Astrocyte of the cerebellum (primary cell): ENCODE results near the gene MAP3K14.
A peak's percentile ranks its signal among the peaks of the same experiment; 100 is the strongest.

Experiments
- DNase-seq: peaks from one replicate; pipeline ENCODE4 v3.0.0-alpha.2; 2011; ENCODE audit warnings: low read depth
- H3K4me3 ChIP-seq: 2 replicates; pipeline ENCODE4 v1.5.1; 2011; ENCODE audit warnings: mild to moderate bottlenecking, low read depth, low read length, moderate library complexity
- in situ Hi-C: cut with HindIII; loops from 2 replicates; pipeline ENCODE4 v1.10.0; 2017; ENCODE audit warnings: low sequenced_read_pairs
- TF ChIP-seq, protein P1 (sequence below): IDR thresholded peaks from 2 replicates; pipeline ENCODE4 v1.5.1; 2012; ENCODE audit warnings: low read length, low read depth, moderate library complexity, mild to moderate bottlenecking; ENCODE audit errors: missing control alignments

The MAP3K14 gene

DNA sequence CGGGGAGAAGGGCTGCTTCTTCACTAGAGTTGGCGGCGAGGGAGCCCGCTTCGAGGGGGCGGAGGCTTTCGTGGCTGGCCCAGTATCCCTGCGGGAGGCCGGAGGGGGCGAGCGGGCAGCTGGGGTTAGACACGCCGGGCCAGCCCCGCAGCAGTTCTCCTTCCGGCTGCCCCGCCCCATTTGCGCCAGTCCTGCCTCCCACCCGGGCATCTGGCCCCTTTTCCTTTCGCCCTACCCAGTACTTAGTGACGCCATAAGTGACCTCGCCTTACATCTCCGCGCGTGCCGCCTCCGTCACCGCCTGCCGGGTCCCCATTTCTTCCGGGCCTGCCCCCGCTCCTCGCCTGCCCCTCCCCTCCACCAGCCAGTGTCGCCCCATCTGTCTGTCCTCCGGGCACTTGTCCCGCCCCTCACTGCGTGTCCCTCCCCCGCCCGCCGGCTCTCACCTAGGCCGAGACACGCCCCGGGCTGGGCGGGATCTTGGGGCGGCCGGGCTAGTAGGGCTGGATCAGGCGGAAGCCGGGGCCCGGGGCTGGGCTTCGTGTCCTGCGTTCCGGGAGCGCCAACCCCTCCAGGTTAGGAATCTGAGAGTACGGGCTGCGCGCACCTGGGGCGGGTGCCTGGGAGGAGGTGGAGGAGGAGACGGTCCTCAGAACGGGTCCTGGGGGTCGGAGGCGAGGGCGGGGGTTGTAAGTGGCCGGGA lies 69.2 kb downstream of the MAP3K14 start:
- TF ChIP-seq, protein P1, sequence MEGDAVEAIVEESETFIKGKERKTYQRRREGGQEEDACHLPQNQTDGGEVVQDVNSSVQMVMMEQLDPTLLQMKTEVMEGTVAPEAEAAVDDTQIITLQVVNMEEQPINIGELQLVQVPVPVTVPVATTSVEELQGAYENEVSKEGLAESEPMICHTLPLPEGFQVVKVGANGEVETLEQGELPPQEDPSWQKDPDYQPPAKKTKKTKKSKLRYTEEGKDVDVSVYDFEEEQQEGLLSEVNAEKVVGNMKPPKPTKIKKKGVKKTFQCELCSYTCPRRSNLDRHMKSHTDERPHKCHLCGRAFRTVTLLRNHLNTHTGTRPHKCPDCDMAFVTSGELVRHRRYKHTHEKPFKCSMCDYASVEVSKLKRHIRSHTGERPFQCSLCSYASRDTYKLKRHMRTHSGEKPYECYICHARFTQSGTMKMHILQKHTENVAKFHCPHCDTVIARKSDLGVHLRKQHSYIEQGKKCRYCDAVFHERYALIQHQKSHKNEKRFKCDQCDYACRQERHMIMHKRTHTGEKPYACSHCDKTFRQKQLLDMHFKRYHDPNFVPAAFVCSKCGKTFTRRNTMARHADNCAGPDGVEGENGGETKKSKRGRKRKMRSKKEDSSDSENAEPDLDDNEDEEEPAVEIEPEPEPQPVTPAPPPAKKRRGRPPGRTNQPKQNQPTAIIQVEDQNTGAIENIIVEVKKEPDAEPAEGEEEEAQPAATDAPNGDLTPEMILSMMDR, result no peak
- in situ Hi-C loops, result loop anchor here (5.0 kb wide), 2 partner anchors 70 to 120 kb away; partner anchors contain the start of gene MAP3K14
- DNase-seq, result no peak
- H3K4me3 ChIP-seq, result peak overlapping the region; percentile 53

DNA sequence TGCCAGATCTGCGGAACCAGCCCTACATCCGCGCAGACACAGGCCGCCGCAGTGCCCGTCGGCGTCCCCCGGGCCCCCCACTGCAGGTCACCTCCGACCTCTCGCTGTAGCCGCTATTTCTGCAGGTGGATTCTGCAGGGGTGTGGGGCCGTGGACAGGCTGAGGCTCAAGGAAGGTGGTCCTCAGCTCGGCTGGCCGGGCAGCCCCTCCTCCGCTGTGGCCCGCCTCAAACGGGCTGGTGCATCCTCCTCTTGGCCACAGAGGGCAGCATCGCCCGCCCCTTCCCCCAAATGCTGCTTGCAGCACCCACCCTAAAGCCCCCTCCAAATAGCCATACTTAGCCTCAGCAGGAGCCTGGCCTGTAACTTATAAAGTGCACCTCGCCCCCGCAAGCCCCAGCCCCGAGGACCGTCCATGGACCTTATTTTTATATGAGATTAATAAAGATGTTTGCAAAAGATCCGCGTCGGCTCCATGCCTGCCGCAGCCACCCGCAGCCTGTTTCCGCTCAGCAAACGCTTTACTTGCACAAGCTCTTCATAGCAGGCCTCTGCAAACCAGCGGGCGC lies 69.9 kb downstream of the MAP3K14 start:
- no peak for DNase-seq
- TF ChIP-seq, protein P1, result peak; percentile 61
- H3K4me3 ChIP-seq, result peak overlapping the region; percentile 53
- in situ Hi-C loops, result loop anchor here (5.0 kb wide), 2 partner anchors 70 to 120 kb away; partner anchors contain the start of gene MAP3K14

DNA sequence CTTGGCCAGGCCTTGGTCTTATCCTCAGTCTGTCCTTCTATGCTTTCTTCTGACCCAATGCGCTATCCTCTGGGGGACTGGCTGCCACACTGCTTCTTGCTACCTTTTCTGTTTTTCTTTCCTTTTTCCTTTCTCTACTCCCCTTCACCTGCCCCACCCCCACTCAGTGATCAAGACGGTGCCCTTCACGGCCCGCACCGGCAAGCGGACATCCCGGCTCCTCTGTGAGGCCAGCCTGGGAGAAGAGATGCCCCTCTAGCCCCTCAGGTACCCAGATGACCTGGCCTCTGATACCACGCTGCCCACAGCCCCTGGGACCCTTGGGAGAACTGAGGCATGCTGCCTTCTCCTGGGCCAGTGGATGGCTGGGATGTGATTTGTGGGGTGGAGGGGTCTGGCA lies 70.5 kb downstream of the MAP3K14 start:
- DNase-seq, result no peak
- in situ Hi-C loops, result loop anchor here (5.0 kb wide), 2 partner anchors 71 to 121 kb away; partner anchors contain the start of gene MAP3K14
- H3K4me3 ChIP-seq, result no peak overlapping the region
- TF ChIP-seq, protein P1, result no peak

DNA sequence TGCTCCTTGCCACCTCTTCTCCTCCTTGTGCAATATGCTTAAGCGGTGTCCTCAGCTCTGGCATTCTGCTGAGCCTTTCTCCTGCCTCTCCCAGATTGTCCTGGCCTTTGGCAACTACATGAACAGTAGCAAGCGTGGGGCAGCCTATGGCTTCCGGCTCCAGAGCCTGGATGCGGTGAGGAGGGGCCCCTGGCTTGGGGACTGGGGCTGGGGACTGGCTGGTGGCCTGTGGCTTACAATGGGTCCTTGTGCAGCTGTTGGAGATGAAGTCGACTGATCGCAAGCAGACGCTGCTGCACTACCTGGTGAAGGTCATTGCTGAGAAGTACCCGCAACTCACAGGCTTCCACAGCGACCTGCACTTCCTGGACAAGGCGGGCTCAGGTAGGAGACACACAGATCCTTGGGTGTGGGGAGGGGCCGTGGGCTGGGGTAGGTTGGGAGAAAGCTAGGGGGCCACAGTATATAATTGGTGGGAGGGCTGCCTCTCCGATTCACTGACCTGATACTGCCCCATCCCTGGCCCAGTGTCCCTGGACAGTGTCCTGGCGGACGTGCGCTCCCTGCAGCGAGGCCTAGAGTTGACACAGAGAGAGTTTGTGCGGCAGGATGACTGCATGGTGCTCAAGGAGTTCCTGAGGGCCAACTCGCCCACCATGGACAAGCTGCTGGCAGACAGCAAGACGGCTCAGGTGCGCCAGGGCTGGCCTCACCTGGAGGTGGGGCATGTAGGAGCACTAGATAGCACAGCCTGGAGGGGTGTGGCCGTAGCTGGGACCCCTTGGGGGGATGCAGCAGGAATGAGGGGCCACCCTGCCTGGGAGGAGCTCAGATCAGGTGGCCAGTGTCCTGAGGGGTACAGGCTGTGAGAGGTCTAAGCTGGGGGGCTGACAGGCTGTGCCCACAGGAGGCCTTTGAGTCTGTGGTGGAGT lies 71.8 kb downstream of the MAP3K14 start:
- in situ Hi-C loops, result loop anchor here (5.0 kb wide), 2 partner anchors 72 to 122 kb away; partner anchors contain the start of gene MAP3K14
- TF ChIP-seq, protein P1, result no peak
- no peak overlapping the region for H3K4me3 ChIP-seq
- no peak for DNase-seq

DNA sequence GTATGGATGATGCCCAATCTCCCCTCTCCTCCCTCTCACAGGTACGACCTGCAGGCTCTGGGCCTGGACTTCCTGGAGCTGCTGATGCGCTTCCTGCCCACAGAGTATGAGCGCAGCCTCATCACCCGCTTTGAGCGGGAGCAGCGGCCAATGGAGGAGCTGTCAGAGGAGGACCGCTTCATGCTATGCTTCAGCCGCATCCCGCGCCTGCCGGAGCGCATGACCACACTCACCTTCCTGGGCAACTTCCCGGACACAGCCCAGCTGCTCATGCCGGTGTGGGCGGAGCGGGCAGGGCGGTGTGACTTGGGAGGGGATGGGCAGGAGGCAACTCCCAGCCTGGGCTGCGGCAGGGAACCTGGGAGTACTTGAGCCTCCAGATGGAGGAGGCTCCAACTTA lies 73.1 kb downstream of the MAP3K14 start:
- no peak overlapping the region for H3K4me3 ChIP-seq
- in situ Hi-C loops, result no loop called here
- TF ChIP-seq, protein P1, result no peak
- no peak for DNase-seq

DNA sequence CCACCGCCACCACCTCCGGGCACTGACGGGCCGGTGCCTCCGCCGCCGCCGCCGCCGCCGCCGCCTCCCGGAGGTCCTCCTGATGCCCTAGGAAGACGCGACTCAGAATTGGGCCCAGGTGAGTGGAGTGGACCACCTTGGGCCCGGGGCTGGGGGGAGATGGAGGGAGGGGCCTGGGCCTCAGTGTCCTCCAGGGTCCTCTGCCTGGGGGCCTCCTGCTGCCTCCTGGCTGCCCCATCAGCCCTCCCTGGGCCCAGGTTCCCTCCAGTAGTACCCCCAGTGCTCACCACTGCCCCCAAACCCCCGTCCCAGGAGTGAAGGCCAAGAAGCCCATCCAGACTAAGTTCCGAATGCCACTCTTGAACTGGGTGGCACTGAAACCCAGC lies 74.8 kb downstream of the MAP3K14 start:
- in situ Hi-C loops, result no loop called here
- H3K4me3 ChIP-seq, result no peak overlapping the region
- TF ChIP-seq, protein P1, result no peak
- DNase-seq, result no peak
